ENCODE data around the gene SLC29A4.

SLC29A4 gene

DNA sequence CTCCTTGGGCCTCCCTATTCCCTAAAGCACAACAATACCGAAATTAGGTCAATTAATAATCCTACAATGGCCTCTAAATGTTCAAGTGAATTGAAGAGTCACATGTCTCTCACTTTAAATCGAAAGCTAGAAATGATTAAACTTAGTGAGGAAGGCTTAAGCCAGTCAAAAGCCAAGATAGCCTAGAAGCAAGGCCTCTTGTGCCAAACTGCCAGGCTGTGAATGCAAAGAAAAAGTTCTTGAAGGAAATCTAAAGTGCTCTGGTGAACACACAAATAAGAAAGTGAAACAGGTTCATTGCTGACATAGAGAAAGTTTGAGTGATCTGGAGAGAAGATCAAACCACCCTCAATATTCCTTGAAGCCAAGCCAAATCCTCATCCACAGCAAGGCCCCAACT, 57.2 kb downstream of the SLC29A4 start:
- CTCF ChIA-PET, result no interaction called here
- DNase-seq (ENCODE audit: low read depth, low spot score), result no peak
- POLR2A ChIA-PET, result no interaction called here
- H3K4me3 ChIP-seq (ENCODE audit: low read depth, low read length), result no peak overlapping the region
- TF ChIP-seq CTCF (IDR thresholded peaks at IDR 0.05; ENCODE audit: insufficient read depth, low read length, missing control alignments), result no peak

DNA sequence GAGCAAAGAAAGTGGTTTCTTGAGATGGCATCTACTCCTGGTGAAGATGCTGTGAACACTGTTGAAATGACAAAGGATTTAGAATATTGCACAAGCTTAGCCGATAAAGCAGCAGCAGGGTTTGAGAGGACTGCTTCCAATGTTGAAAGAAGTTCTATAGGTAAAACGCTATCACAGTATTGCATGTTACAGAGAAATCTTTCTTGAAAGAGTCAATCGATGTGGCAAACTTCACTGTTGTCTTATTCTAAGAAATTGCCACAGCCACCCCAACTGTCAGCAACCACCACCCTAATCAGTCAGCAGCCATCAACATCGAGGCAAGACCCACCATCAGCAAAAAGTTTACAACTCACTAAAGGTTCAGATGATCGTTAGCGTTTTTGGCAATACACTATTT, 59.9 kb downstream of the SLC29A4 start:
- TF ChIP-seq CTCF (IDR thresholded peaks at IDR 0.05; ENCODE audit: insufficient read depth, low read length, missing control alignments), result no peak
- H3K4me3 ChIP-seq (ENCODE audit: low read depth, low read length), result no peak overlapping the region
- DNase-seq (ENCODE audit: low read depth, low spot score), result no peak
- ChIA-PET POLR2A (no interaction called here), CTCF (interaction anchor here (1.1 kb wide), 1 partner anchor 8 kb away, joined by 3 read pairs; no protein-coding TSS in a partner anchor)

GRCh38 chr7:5343884-5344283, 61.1 kb downstream of the SLC29A4 start:
- H3K4me3 ChIP-seq (ENCODE audit: low read depth, low read length), result no peak overlapping the region
- ChIA-PET POLR2A (no interaction called here), CTCF (no interaction called here)
- TF ChIP-seq CTCF (IDR thresholded peaks at IDR 0.05; ENCODE audit: insufficient read depth, low read length, missing control alignments), result no peak
- DNase-seq (ENCODE audit: low read depth, low spot score), result no peak

- no peak for DNase-seq (ENCODE audit: low read depth, low spot score)
- POLR2A ChIA-PET, result no interaction called here
- no peak for TF ChIP-seq CTCF (IDR thresholded peaks at IDR 0.05; ENCODE audit: insufficient read depth, low read length, missing control alignments)
- CTCF ChIA-PET, result interaction anchor here (0.8 to 1.4 kb wide), 3 partner anchors 9 to 21 kb away, joined by 3 to 5 read pairs (median 4); no protein-coding TSS in a partner anchor
- no peak overlapping the region for H3K4me3 ChIP-seq (ENCODE audit: low read depth, low read length)
Measured at GRCh38 chr7:5344342-5344741, 61.6 kb downstream of the SLC29A4 start.

DNA sequence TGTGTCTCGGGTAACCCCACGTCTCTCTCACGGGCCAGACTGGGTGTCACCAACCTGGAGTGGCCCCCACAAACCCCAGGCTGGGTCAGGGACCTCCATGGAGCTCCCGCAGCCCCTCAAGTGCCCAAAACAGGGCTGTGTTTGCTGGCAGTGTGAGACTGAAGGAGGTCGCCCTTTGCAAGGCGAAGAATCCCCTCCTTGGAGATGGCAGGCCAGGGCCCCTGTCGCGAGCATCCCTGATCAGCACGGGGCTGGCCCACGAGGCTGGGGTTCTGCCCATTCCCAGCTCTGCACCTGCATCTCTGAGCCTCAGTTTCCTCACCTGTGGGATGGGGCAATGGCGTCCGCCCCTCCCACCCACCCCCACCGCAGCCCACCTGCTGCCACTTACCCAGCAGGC, 62.4 kb downstream of the SLC29A4 start:
- H3K4me3 ChIP-seq (ENCODE audit: low read depth, low read length), result no peak overlapping the region
- ChIA-PET POLR2A (no interaction called here), CTCF (interaction anchor here (0.8 to 1.4 kb wide), 3 partner anchors 9 to 21 kb away, joined by 3 to 5 read pairs (median 4); no protein-coding TSS in a partner anchor)
- no peak for TF ChIP-seq CTCF (IDR thresholded peaks at IDR 0.05; ENCODE audit: insufficient read depth, low read length, missing control alignments)
- no peak for DNase-seq (ENCODE audit: low read depth, low spot score)

GRCh38 chr7:5345671-5346070, 62.9 kb downstream of the SLC29A4 start:
- CTCF ChIA-PET, result interaction anchor here (1.3 to 1.4 kb wide), 2 partner anchors 19 to 20 kb away, joined by 4 to 5 read pairs; no protein-coding TSS in a partner anchor
- no peak for DNase-seq (ENCODE audit: low read depth, low spot score)
- no peak overlapping the region for H3K4me3 ChIP-seq (ENCODE audit: low read depth, low read length)
- no peak for TF ChIP-seq CTCF (IDR thresholded peaks at IDR 0.05; ENCODE audit: insufficient read depth, low read length, missing control alignments)
- POLR2A ChIA-PET, result no interaction called here
